ENCODE results near the gene ZNF678.
"Not testable (repeated sequence)": the region's sequence is repeated elsewhere in the genome, so short reads cannot be mapped to it uniquely, and the experiment has no call there.

DNA sequence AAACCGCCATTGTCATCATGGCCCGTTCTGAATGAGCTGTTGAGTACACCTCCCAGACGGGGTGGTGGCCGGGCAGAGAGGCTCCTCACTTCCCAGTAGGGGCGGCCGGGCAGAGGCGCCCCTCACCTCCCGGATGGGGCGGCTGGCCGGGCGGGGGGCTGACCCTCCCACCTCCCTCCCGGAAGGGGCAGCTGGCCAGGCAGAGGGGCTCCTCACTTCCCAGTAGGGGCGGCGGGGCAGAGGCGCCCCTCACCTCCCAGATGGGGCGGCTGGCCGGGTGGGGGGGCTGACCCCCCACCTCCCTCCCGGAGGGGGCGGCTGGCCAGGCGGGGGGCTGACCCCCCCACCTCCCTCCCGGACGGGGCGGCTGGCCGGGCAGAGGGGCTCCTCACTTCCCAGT, 147.1 kb downstream of the ZNF678 start:
- TF ChIP-seq ELF4 (IDR thresholded peaks at IDR 0.05); CTBP1 (IDR thresholded peaks at IDR 0.05; ENCODE audit: borderline replicate concordance); BHLHE40 (IDR thresholded peaks at IDR 0.05; ENCODE audit: borderline replicate concordance); SP1 (IDR thresholded peaks at IDR 0.05): not testable (repeated sequence)
- TF ChIP-seq, protein P1, sequence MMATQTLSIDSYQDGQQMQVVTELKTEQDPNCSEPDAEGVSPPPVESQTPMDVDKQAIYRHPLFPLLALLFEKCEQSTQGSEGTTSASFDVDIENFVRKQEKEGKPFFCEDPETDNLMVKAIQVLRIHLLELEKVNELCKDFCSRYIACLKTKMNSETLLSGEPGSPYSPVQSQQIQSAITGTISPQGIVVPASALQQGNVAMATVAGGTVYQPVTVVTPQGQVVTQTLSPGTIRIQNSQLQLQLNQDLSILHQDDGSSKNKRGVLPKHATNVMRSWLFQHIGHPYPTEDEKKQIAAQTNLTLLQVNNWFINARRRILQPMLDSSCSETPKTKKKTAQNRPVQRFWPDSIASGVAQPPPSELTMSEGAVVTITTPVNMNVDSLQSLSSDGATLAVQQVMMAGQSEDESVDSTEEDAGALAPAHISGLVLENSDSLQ (IDR thresholded peaks at IDR 0.05) = not testable (repeated sequence)
